GM19035 (cell line): ENCODE data around the gene SDCCAG8.
A peak's percentile ranks its signal among the peaks of the same experiment; 100 is the strongest.
"Not testable (repeated sequence)": the region's sequence is repeated elsewhere in the genome, so short reads cannot be mapped to it uniquely, and the experiment has no call there.

Experiments used
- ATAC-seq: cut with Tn5 transposase; IDR thresholded peaks from one replicate; pipeline ENCODE4 v1.9.1; 2021; ENCODE audit not compliant: unreplicated experiment

SDCCAG8 gene

DNA sequence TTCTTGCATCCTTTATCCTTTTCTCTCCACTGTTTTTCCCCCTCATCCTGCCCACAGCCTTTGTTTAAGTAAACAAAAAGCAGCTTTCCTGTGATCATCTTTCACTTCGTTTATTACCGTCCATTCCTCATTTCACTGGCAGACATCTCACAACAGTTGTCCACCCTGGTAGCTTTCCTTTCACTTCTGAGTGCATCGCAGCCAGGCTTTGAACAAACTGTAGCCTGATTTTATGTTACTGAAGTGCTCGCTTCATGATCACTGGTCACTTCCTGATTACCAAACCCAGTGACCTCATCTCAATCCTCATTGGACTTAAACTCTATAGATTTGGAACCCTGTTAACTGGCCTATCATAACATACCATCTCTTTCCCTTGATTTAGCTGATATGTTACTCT lies 67.7 kb downstream of the SDCCAG8 start:
- ATAC-seq: no peak

DNA sequence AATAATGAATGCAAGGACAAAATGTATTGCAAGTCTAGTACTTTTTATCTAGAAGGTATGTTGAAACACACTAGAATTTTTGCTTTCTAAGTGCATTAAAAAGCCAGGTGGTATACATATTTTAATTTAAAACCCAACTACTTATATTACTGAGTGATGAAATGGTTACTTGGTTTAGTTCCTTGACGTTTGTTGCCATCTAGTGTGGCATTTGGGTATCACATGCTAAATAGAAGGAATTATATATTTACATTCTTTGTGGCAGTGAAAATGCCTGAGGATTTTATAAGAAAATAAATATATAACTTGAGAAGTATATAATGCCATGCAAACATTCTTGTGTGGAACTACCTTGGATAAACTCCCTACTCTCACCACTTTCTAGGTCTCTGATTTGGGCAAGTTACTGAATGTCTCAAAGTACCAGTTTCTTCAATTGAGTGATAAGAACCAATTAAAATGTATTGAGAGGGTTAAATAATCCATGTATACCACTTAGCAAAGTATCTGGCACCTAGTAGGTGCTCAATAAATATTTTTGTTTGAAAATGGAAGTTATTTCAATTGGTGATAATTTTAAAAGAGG lies 69.6 kb downstream of the SDCCAG8 start:
- ATAC-seq: peak; percentile 56

GRCh38 chr1:243332440-243332839 lies 76.6 kb downstream of the SDCCAG8 start:
- no peak for ATAC-seq

GRCh38 chr1:243335292-243335691 lies 79.5 kb downstream of the SDCCAG8 start:
- ATAC-seq: no peak

DNA sequence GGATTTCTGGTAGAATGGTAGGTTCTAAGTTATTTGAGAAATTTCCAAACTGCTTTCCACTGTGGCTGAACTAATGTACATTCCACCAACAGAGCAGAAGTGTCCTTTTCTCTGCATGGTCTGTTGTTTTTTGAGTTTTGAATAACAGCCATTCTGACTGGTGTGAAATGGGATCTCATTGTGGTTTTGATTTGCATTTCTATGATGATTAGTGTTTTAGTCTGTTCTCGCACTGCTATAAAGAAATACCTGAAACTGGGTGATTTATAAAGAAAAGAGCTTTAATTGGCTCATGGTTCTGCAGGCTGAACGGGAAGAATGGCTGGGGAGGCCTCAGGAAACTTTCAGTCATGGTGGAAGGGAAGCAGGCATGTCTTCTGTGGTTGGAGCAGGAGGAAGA lies 80.3 kb downstream of the SDCCAG8 start:
- ATAC-seq: no peak

GRCh38 chr1:243338848-243339247 lies 83.0 kb downstream of the SDCCAG8 start:
- ATAC-seq: not testable (repeated sequence)

- no peak for ATAC-seq
Observed at GRCh38 chr1:243341074-243341473, 85.2 kb downstream of the SDCCAG8 start.

GRCh38 chr1:243343970-243344937 lies 88.4 kb downstream of the SDCCAG8 start:
- ATAC-seq: peak; percentile 73

GRCh38 chr1:243345205-243345604 lies 89.4 kb downstream of the SDCCAG8 start:
- ATAC-seq: no peak

DNA sequence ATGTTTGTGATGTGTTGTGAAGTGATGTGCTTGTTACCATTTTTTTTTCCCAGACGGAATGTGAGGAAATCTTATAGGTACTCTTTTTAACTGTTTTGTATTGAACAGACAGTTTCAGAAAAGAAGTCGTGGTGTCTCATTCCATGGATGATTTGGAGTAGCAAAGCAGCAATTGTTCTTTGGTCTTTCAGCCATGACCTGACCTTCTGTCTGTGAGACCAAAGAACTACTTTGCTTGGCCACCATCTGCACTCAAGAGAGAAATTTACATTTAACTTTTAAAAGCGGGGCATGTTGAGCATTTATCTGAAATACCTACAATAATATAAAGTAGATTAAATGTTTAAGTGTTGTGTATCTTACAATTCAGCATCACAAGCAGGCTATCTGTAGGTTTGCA lies 90.2 kb downstream of the SDCCAG8 start:
- ATAC-seq: no peak

GRCh38 chr1:243346468-243346867 lies 90.6 kb downstream of the SDCCAG8 start:
- ATAC-seq: no peak

GRCh38 chr1:243348331-243348730 lies 92.5 kb downstream of the SDCCAG8 start:
- no peak for ATAC-seq

DNA sequence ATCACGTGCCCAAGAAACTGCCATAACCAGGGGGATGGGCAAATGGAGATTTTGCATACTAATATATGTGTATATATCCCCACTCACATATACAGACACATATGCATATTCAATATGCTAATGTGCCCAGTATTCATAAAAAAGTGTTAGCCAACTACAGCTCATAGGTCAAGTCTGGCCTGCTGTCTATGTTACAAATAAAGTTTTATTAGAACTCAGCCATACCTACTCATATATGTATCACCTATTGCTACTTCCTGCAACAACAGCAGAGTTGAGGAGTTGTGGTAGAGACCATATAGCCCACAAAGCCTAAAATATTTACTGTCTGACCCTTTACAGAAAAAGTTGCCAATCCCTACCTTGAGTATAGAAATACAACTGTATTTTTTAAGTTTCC lies 93.3 kb downstream of the SDCCAG8 start:
- ATAC-seq: no peak

GRCh38 chr1:243351337-243351736 lies 95.5 kb downstream of the SDCCAG8 start:
- ATAC-seq: no peak

- ATAC-seq: peak; percentile 75
Observed at GRCh38 chr1:243354511-243355153, 98.8 kb downstream of the SDCCAG8 start.

DNA sequence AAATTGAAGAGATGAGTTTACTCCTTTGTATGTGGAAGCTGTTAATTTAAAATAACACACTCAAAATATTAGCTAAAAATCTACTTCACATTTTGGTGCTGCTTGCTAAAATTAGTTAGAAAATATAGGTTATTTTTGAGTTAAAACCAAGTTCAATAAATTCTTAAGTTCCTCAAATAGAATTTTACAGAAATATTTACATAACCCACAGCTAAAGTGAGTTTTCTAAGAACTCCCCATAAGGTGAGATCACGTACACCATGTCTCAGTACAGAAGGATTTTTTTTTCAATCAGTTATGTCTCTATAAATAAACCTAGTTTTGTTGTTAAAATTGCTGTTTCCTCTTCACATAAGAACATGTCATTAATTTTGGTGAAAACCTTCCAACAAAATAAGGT lies 108.0 kb downstream of the SDCCAG8 start:
- no peak for ATAC-seq

GRCh38 chr1:243364330-243364729 lies 108.5 kb downstream of the SDCCAG8 start:
- no peak for ATAC-seq

DNA sequence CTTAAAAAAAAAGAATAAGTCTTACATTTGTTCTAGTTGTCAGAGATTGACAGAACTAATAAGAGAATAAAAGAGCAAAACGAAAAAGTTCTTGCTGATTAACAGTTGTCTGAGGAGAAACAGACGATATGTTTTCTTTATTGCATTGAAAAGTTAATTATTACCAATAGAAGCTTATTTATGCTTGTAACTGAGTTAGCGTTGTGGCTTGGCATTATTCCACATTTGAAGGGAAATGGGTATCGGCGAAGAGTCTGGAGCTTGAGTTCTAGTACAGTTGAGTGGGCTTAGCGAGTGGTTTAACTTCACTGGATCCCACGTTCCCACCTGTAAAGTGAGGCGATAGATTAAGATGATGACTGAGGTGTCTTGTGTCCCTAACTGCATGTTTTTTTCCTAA lies 109.0 kb downstream of the SDCCAG8 start:
- no peak for ATAC-seq

DNA sequence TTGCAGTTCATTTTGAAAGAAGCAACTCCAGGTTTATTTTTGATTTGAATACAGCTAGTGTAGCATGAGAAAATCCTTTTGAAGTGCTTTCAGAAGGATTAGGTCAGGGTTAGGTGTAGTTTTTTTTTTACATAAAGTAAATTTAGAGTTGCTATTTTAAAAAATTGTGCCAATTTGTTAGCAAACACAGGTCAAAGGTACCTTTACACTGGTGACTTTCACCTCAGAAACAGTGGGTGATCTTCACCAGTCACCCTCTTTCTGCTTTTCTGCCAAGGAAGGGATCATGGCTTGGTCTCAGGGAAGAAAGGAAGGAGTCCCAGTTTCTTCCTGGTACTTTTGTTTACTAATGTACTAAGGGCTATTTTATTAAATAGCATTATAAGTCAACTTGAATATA lies 111.5 kb downstream of the SDCCAG8 start:
- no peak for ATAC-seq

- ATAC-seq: no peak
Observed at GRCh38 chr1:243374412-243374811, 118.6 kb downstream of the SDCCAG8 start.

DNA sequence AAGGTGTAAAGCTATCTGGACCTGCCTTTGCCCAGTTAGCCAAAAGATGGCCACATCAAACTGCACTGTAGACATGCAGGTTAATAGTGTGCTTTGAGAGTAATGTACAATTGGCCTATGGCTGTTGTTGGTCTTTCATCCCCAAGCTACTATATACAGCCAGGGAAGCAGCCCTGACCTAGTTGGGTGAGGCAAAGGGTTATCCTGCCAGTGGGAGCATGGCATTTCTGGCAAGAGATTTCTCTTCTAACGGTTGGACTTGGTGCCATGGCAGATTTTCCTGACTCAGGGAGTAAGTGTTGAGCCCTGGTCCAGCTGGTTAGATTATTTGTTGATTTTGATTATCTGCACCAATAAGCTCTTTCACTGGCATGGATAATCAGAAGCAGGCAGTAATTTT lies 119.8 kb downstream of the SDCCAG8 start:
- no peak for ATAC-seq

- ATAC-seq: no peak
Observed at GRCh38 chr1:243378669-243379068, 122.8 kb downstream of the SDCCAG8 start.
